GM21526 (cell line): ENCODE results near the gene CDKL5.
A peak's percentile ranks its signal among the peaks of the same experiment; 100 is the strongest.
"Not testable (repeated sequence)": the region's sequence is repeated elsewhere in the genome, so short reads cannot be mapped to it uniquely, and the experiment has no call there.

ENCODE experiments used
- ATAC-seq: cut with Tn5 transposase; IDR thresholded peaks from one replicate; pipeline ENCODE4 v1.9.1; 2021; ENCODE audit warnings: moderate library complexity; ENCODE audit not compliant: unreplicated experiment, low FRiP score

Gene CDKL5

GRCh38 chrX:18425199-18426003 is at the start of gene CDKL5:
Gene CDKL5 (plus strand): TSS chrX:18425608. CDS start chrX:18507097, 81,489 bp downstream.
- peak; percentile 94 for ATAC-seq

- ATAC-seq, result no peak
Observed at GRCh38 chrX:18377796-18378195, 47.6 kb upstream of the CDKL5 start.

- ATAC-seq, result no peak
Observed at GRCh38 chrX:18389966-18390365, 35.4 kb upstream of the CDKL5 start.

GRCh38 chrX:18390941-18391538 is 34.4 kb upstream of the CDKL5 start:
- ATAC-seq, result no peak

- no peak for ATAC-seq
Observed at GRCh38 chrX:18394477-18394876, 30.9 kb upstream of the CDKL5 start.

GRCh38 chrX:18401848-18402213 is 23.6 kb upstream of the CDKL5 start:
- no peak for ATAC-seq

GRCh38 chrX:18406531-18407266 is 18.7 kb upstream of the CDKL5 start:
- ATAC-seq, result no peak

GRCh38 chrX:18410038-18410437 is 15.4 kb upstream of the CDKL5 start:
- ATAC-seq, result no peak

- ATAC-seq, result no peak
Observed at GRCh38 chrX:18415386-18415785, 10.0 kb upstream of the CDKL5 start.

GRCh38 chrX:18422325-18422724 is 3.1 kb upstream of the CDKL5 start:
- no peak for ATAC-seq

GRCh38 chrX:18422886-18423285 is 2.5 kb upstream of the CDKL5 start:
- ATAC-seq, result no peak

- peak; percentile 8 for ATAC-seq
Observed at GRCh38 chrX:18424482-18425198, 768 bp upstream of the CDKL5 start.

GRCh38 chrX:18426004-18426320 is 554 bp downstream of the CDKL5 start:
- ATAC-seq, result no peak

GRCh38 chrX:18428006-18428405 is 2.6 kb downstream of the CDKL5 start:
- ATAC-seq, result no peak

- not testable (repeated sequence) for ATAC-seq
Observed at GRCh38 chrX:18433288-18433687, 7.9 kb downstream of the CDKL5 start.

GRCh38 chrX:18434896-18435295 is 9.5 kb downstream of the CDKL5 start:
- ATAC-seq, result no peak

- ATAC-seq, result no peak
Observed at GRCh38 chrX:18436017-18436416, 10.6 kb downstream of the CDKL5 start.

GRCh38 chrX:18440835-18441234 is 15.4 kb downstream of the CDKL5 start:
- ATAC-seq, result no peak

- no peak for ATAC-seq
Observed at GRCh38 chrX:18441780-18442367, 16.5 kb downstream of the CDKL5 start.

- no peak for ATAC-seq
Observed at GRCh38 chrX:18448416-18448815, 23.0 kb downstream of the CDKL5 start.

- ATAC-seq, result no peak
Observed at GRCh38 chrX:18449236-18449635, 23.8 kb downstream of the CDKL5 start.
